ENCODE results near the gene HCRTR1.
"Not testable (repeated sequence)": the region's sequence is repeated elsewhere in the genome, so short reads cannot be mapped to it uniquely, and the experiment has no call there.

HCRTR1 gene

GRCh38 chr1:31580513-31580870, 37.0 kb upstream of the HCRTR1 start:
- DNase-seq, result peak in 2 of 42 donors; percentile 5 to 7
- intact Hi-C loops (cut with DNase I), result no loop called here

- peak in 4 of 42 donors; percentile 3 to 12 (median 8) for DNase-seq
- intact Hi-C loops (cut with DNase I), result no loop called here
Observed at GRCh38 chr1:31580891-31581603, 36.4 kb upstream of the HCRTR1 start.

GRCh38 chr1:31581821-31582810, 35.4 kb upstream of the HCRTR1 start:
- peak in 2 of 42 donors; percentile 18 to 27 for DNase-seq
- intact Hi-C loops (cut with DNase I), result no loop called here

GRCh38 chr1:31583082-31583994, 34.2 kb upstream of the HCRTR1 start:
- peak in 3 of 42 donors; percentile 9 to 33 (median 26) for DNase-seq
- intact Hi-C loops (cut with DNase I), result no loop called here

- DNase-seq, result peak in 23 of 42 donors; percentile 7 to 65 (median 37)
- intact Hi-C loops (cut with DNase I), result no loop called here
Observed at GRCh38 chr1:31583995-31584868, 33.3 kb upstream of the HCRTR1 start.

- peak in 3 of 42 donors; percentile 21 to 29 (median 23) for DNase-seq
- intact Hi-C loops (cut with DNase I), result no loop called here
Observed at GRCh38 chr1:31584869-31585735, 32.4 kb upstream of the HCRTR1 start.

DNA sequence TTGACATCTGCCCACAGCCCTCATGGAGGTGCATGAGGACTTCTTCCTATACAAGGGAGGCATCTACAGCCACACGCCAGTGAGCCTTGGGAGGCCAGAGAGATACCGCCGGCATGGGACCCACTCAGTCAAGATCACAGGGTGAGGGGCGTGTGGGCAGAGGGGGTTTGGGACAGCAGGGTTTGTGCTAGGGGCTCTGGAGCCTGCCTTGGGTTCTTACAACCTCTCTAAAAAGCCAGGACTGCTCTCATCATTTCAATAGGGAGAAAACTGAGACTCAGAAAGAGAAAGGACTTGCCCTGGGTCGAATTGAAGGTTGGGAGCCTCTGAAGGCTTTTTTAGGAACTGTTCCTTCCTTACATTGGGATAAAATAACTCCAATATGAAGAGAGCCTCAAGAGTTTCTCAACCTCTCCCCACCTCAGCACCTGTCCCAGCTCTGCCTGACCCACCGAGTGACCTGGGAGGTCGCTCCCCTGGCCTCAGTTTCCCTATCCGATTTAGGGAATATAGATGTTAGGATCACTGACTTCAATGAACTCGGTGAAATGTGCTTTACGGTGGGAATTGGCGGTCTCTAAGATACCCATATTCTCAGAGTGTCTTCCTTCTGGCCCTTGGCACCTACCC, 31.6 kb upstream of the HCRTR1 start:
- peak in 1 of 42 donors; percentile 3 for DNase-seq
- intact Hi-C loops (cut with DNase I), result no loop called here

DNA sequence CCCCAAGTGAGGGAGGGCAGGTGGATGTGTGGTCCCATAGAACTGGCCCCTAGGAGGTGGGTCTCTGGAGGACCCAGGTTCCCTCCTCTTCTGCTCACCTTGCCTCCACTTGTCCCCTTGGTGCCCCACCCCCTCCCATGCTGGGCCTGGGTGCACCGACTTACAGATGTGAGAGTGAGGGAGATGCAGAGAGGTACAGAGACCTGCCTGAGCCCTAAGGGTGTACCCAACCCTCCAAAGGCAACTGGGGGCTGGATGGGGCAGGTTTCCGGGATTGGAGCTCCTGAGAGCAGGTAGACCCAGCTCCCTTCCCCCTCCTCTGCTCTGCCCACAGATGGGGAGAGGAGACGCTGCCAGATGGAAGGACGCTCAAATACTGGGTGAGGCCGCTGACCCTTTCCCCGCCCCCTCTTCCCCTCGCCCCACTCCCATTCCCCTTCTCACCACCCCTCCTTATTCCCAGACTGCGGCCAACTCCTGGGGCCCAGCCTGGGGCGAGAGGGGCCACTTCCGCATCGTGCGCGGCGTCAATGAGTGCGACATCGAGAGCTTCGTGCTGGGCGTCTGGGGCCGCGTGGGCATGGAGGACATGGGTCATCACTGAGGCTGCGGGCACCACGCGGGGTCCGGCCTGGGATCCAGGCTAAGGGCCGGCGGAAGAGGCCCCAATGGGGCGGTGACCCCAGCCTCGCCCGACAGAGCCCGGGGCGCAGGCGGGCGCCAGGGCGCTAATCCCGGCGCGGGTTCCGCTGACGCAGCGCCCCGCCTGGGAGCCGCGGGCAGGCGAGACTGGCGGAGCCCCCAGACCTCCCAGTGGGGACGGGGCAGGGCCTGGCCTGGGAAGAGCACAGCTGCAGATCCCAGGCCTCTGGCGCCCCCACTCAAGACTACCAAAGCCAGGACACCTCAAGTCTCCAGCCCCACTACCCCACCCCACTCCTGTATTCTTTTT, 30.8 kb upstream of the HCRTR1 start:
- intact Hi-C loops (cut with DNase I), result no loop called here
- DNase-seq, result peak in 2 of 42 donors; percentile 13 to 33

GRCh38 chr1:31587328-31587699, 30.2 kb upstream of the HCRTR1 start:
- intact Hi-C loops (cut with DNase I), result not testable (repeated sequence)

DNA sequence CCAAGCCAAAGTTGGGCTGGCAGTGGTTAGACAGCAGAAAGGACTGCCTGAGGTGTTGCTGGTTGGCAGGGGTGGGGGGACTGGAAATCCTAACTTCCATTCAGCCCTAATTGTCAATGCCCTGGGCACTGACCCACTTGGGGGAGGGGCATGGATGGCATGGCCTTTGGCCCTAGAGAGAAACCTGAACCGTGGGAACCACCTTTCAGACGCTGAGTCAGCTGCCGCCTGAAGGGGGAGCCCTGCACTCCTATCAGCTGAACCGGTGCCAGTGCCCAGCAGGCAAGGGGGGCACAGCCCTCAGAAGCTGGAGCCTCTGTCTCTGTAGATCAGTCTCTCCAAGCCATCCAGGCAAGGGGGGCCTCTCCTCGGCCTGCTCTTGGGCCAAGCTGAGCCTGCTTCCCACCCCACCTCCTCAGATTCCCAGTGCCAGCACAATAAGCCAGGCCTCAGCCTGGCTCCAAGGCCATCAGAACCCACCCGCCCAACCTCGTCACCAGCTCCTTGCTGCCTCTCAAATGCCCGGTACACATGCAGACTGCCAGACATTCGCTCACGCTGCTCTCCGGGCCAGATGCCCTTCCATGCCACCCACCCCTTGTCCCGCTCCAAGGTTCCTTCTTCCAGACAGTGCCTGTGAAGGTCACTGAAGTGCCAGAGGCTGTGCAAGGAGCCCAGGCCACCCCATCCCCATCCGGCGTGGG, 29.6 kb upstream of the HCRTR1 start:
- DNase-seq, result peak; percentile 21 to 77 (median 52)
- intact Hi-C loops (cut with DNase I), result no loop called here

More at GRCh38 chr1:31587328-31587699, 30.2 kb upstream of the HCRTR1 start:
- peak in 1 of 42 donors; percentile 19 for DNase-seq

- intact Hi-C loops (cut with DNase I), result no loop called here
- DNase-seq, result peak in 2 of 42 donors; percentile 27 to 31
Observed at GRCh38 chr1:31588751-31589515, 28.6 kb upstream of the HCRTR1 start.

- intact Hi-C loops (cut with DNase I), result no loop called here
- DNase-seq, result peak in 4 of 42 donors; percentile 2 to 24 (median 5)
Observed at GRCh38 chr1:31591425-31592093, 25.9 kb upstream of the HCRTR1 start.

- intact Hi-C loops (cut with DNase I), result no loop called here
- peak in 1 of 42 donors; percentile 9 for DNase-seq
Observed at GRCh38 chr1:31592132-31592531, 25.4 kb upstream of the HCRTR1 start.

Measured in head of caudate nucleus (tissue), 42 donors.